HepG2 (cell line): Measurements from ENCODE around the gene RGS11. TPM values are rescaled to one million over a fixed set of nuclear protein-coding genes. Genes with fewer than 3 reads are reported as not detected.
A peak's percentile ranks its signal among the peaks of the same experiment; 100 is the strongest.

Experiments used
- LCORL ChIP-seq, 2 experiments: fragments of 450-650 bp in 1 of 2; sonication (generic) in 1 of 2; formaldehyde crosslinking in 1 of 2; IDR thresholded peaks; 2 replicates each; pipeline versions ENCODE4 v1.5.0 to v1.6.1; 2017 to 2020; ENCODE audit warnings: antibody characterized with exemption in 1 of 2, missing genetic modification reagents in 1 of 2
- MYC ChIP-seq: sonication (generic); formaldehyde crosslinking; IDR thresholded peaks from 2 replicates; pipeline ENCODE4 v1.9.0; 2021; ENCODE audit warnings: missing genetic modification reagents, borderline replicate concordance
- polyA plus RNA-seq, 8 experiments: library from polyadenylated mRNA; depleted of rRNA in 3 of 8; stranded (reverse) in 7 of 8; unstranded in 1 of 8; fragments of >200 nt; fragmentation: Illumina TruSeq in 4 of 8; extraction: Trizol in 4 of 8; gene quantifications; 2 replicates each; pipeline versions ENCODE4 v1.2.1 to v1.2.3, GENCODE V29; 2011 to 2016; ENCODE audit warnings: low read depth in 4 of 8, missing spikeins in 1 of 8, mixed read lengths in 1 of 8; ENCODE audit not compliant: insufficient read depth in 1 of 8
- total RNA-seq, 5 experiments: library from RNA; depleted of rRNA; stranded (reverse); fragments of >200 nt; fragmentation: Illumina TruSeq; extraction: Trizol; gene quantifications; 2 replicates each; pipeline ENCODE4 v1.2.3, GENCODE V29; 2016; ENCODE audit warnings: low read depth in 1 of 5
- TF ChIP-seq, protein P1 (sequence below): sonication (generic); formaldehyde crosslinking; IDR thresholded peaks from one replicate; pipeline ENCODE4 v1.5.1; 2020; ENCODE audit warnings: mild to moderate bottlenecking, missing genetic modification reagents; ENCODE audit errors: not compliant biosample characterization
- TF ChIP-seq, protein P2 (sequence below), 2 experiments: fragments of 450-650 bp in 1 of 2; sonication (generic) in 1 of 2; formaldehyde crosslinking in 1 of 2; IDR thresholded peaks; 2 replicates each; pipeline versions ENCODE4 v1.6.1 to v1.8.0; 2016 to 2022; ENCODE audit warnings: antibody characterized with exemption in 1 of 2, mild to moderate bottlenecking in 1 of 2, missing genetic modification reagents in 1 of 2
- TF ChIP-seq, protein P3 (sequence below): sonication (generic); formaldehyde crosslinking; IDR thresholded peaks from 2 replicates; pipeline ENCODE4 v1.9.0; 2022; ENCODE audit warnings: missing genetic modification reagents, mild to moderate bottlenecking, borderline replicate concordance

The RGS11 gene
- total and polyA plus RNA-seq, 2 of the 13 experiments (the other 11 are each of a cell fraction or from before 2014, with no cell fraction given): 0.11 TPM; not detected in 1

DNA sequence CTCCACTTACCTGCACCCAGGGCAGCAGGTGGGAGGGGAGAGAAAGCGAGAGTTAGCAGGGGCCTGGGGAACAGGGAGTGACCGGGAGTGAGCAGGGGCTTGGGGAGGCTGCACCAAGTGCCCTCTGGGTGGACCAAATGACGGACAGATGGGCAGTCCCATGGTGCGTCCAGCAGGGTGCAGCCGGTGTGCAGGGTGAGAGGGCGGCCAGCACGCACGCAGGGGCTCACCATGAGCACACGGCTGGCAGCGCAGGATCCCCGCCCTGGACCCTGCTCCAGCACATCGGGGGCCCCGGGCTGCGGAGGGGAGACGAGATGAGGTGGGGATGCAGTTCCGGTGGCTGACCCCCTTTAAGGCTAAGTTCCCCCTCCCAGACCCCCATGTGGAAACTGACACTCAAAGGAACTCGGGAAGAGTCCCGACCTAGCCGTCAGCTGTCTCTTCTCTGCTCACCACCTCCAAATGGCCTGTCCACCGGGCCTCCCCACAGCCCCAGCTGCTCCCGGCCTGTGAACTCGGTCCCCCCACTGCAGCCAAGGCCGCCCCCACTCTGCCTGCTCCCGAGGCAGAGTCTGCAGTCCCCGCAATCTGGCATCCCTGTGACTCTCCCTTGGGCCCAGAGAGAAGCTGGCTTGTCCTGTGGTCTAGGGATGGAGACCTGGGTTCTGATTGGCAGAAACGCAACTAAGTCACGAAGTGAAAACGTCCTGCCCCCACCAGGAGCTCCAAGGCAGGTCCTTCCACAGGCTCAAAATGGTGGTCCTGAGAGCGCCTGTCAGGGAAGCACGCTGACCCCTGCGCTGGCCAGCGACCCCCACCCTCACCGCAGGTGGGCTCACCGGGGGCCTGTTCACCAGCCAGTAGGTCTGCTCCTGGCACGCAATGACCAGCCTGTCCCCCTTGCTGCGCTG, 2.9 kb downstream of the RGS11 start (continued):
- TF ChIP-seq, protein P1, sequence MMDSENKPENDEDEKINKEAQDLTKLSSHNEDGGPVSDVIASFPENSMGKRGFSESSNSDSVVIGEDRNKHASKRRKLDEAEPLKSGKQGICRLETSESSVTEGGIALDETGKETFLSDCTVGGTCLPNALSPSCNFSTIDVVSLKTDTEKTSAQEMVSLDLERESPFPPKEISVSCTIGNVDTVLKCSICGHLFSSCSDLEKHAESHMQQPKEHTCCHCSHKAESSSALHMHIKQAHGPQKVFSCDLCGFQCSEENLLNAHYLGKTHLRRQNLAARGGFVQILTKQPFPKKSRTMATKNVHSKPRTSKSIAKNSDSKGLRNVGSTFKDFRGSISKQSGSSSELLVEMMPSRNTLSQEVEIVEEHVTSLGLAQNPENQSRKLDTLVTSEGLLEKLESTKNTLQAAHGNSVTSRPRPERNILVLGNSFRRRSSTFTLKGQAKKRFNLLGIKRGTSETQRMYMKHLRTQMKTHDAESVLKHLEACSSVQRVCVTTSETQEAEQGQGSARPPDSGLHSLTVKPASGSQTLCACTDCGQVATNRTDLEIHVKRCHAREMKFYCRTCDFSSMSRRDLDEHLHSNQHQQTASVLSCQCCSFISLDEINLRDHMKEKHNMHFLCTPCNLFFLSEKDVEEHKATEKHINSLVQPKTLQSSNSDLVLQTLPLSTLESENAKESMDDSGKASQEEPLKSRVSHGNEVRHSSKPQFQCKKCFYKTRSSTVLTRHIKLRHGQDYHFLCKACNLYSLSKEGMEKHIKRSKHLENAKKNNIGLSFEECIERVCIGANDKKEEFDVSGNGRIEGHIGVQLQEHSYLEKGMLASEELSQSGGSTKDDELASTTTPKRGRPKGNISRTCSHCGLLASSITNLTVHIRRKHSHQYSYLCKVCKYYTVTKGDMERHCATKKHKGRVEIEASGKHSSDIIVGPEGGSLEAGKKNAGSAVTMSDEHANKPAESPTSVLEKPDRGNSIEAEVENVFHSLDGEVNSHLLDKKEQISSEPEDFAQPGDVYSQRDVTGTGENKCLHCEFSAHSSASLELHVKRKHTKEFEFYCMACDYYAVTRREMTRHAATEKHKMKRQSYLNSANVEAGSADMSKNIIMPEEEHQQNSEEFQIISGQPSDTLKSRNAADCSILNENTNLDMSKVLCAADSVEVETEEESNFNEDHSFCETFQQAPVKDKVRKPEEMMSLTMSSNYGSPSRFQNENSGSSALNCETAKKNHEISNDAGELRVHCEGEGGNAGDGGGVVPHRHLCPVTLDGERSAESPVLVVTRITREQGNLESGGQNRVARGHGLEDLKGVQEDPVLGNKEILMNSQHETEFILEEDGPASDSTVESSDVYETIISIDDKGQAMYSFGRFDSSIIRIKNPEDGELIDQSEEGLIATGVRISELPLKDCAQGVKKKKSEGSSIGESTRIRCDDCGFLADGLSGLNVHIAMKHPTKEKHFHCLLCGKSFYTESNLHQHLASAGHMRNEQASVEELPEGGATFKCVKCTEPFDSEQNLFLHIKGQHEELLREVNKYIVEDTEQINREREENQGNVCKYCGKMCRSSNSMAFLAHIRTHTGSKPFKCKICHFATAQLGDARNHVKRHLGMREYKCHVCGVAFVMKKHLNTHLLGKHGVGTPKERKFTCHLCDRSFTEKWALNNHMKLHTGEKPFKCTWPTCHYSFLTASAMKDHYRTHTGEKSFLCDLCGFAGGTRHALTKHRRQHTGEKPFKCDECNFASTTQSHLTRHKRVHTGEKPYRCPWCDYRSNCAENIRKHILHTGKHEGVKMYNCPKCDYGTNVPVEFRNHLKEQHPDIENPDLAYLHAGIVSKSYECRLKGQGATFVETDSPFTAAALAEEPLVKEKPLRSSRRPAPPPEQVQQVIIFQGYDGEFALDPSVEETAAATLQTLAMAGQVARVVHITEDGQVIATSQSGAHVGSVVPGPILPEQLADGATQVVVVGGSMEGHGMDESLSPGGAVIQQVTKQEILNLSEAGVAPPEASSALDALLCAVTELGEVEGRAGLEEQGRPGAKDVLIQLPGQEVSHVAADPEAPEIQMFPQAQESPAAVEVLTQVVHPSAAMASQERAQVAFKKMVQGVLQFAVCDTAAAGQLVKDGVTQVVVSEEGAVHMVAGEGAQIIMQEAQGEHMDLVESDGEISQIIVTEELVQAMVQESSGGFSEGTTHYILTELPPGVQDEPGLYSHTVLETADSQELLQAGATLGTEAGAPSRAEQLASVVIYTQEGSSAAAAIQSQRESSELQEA (CRISPR knock-in tag): no peak
- TF ChIP-seq LCORL (IDR thresholded peaks at IDR 0.05): no peak
- peak; percentile 75; the same call in 1 of the 2 replicates for TF ChIP-seq LCORL (CRISPR knock-in tag; IDR thresholded peaks at IDR 0.05)
- TF ChIP-seq, protein P2, sequence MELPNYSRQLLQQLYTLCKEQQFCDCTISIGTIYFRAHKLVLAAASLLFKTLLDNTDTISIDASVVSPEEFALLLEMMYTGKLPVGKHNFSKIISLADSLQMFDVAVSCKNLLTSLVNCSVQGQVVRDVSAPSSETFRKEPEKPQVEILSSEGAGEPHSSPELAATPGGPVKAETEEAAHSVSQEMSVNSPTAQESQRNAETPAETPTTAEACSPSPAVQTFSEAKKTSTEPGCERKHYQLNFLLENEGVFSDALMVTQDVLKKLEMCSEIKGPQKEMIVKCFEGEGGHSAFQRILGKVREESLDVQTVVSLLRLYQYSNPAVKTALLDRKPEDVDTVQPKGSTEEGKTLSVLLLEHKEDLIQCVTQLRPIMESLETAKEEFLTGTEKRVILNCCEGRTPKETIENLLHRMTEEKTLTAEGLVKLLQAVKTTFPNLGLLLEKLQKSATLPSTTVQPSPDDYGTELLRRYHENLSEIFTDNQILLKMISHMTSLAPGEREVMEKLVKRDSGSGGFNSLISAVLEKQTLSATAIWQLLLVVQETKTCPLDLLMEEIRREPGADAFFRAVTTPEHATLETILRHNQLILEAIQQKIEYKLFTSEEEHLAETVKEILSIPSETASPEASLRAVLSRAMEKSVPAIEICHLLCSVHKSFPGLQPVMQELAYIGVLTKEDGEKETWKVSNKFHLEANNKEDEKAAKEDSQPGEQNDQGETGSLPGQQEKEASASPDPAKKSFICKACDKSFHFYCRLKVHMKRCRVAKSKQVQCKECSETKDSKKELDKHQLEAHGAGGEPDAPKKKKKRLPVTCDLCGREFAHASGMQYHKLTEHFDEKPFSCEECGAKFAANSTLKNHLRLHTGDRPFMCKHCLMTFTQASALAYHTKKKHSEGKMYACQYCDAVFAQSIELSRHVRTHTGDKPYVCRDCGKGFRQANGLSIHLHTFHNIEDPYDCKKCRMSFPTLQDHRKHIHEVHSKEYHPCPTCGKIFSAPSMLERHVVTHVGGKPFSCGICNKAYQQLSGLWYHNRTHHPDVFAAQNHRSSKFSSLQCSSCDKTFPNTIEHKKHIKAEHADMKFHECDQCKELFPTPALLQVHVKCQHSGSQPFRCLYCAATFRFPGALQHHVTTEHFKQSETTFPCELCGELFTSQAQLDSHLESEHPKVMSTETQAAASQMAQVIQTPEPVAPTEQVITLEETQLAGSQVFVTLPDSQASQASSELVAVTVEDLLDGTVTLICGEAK (IDR thresholded peaks at IDR 0.05): no peak
- TF ChIP-seq, protein P2 (CRISPR knock-in tag; IDR thresholded peaks at IDR 0.05): 0 out of 2 replicates have a peak, but pooled peaks have one; percentile 31
- TF ChIP-seq, protein P3, sequence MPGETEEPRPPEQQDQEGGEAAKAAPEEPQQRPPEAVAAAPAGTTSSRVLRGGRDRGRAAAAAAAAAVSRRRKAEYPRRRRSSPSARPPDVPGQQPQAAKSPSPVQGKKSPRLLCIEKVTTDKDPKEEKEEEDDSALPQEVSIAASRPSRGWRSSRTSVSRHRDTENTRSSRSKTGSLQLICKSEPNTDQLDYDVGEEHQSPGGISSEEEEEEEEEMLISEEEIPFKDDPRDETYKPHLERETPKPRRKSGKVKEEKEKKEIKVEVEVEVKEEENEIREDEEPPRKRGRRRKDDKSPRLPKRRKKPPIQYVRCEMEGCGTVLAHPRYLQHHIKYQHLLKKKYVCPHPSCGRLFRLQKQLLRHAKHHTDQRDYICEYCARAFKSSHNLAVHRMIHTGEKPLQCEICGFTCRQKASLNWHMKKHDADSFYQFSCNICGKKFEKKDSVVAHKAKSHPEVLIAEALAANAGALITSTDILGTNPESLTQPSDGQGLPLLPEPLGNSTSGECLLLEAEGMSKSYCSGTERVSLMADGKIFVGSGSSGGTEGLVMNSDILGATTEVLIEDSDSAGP (CRISPR knock-in tag): peak; percentile 49; the same call in 1 of the 2 replicates
- peak; percentile 34; the same call in 1 of the 2 replicates for TF ChIP-seq MYC (CRISPR knock-in tag)
